Uterus (tissue), 2 donors: ENCODE measurements around the gene PDZD4.

Experiments used
- CTCF ChIP-seq, 4 experiments: fragments of 200-600 bp in 2 of 4; fragments of 450-650 bp in 2 of 4; sonication (generic) in 2 of 4; IDR thresholded peaks; one replicate each; pipeline ENCODE4 v1.5.1; 2016 to 2019; ENCODE audit warnings: antibody characterized with exemption in 4 of 4, mild to moderate bottlenecking in 2 of 4, moderate library complexity in 1 of 4
- POLR2A ChIP-seq, 2 donors: fragments of 450-650 bp; IDR thresholded peaks; one replicate each; pipeline ENCODE4 v1.6.1; 2016; ENCODE audit warnings: antibody characterized with exemption in 2 of 2, mild to moderate bottlenecking in 1 of 2, moderate library complexity in 1 of 2

GRCh38 chrX:153836921-153837320 lies 6.6 kb upstream of the PDZD4 start:
- TF ChIP-seq CTCF (IDR thresholded peaks at IDR 0.05) (no peak), POLR2A (IDR thresholded peaks at IDR 0.05) (no peak)
